Ishikawa (cell line): Measurements from ENCODE around the gene S100A2.

ENCODE experiments used
- CEBPB ChIP-seq: IDR thresholded peaks from 2 replicates; pipeline ENCODE4 v1.6.1; 2012
- NFIC ChIP-seq: IDR thresholded peaks from 2 replicates; pipeline ENCODE4 v1.6.1; 2012
- RAD21 ChIP-seq: IDR thresholded peaks from 2 replicates; pipeline ENCODE4 v1.6.1; 2012; ENCODE audit warnings: low read depth
- TAF1 ChIP-seq: IDR thresholded peaks from 2 replicates; pipeline ENCODE4 v1.6.1; 2012; ENCODE audit warnings: low read depth, mild to moderate bottlenecking

- TF ChIP-seq NFIC (no peak), TAF1 (no peak), RAD21 (no peak), CEBPB (no peak)
Measured at GRCh38 chr1:153557877-153558276, 7.8 kb downstream of the S100A2 start.
